OCI-LY3 (cell line): ENCODE results near the gene SLC12A7.

Experiments used
- EZH2phosphoT487 ChIP-seq: fragments of 200-600 bp; shearing (Covaris generic); IDR thresholded peaks from 2 replicates; pipeline ENCODE4 v1.6.1; 2018; ENCODE audit warnings: antibody characterized with exemption, mixed run types, low read depth
- TF ChIP-seq, protein P1 (sequence below): fragments of 200-600, 300-600 bp; sonication (generic); IDR thresholded peaks from 2 replicates; pipeline ENCODE4 v1.5.1; 2014; ENCODE audit warnings: antibody characterized with exemption, low read length, low read depth

DNA sequence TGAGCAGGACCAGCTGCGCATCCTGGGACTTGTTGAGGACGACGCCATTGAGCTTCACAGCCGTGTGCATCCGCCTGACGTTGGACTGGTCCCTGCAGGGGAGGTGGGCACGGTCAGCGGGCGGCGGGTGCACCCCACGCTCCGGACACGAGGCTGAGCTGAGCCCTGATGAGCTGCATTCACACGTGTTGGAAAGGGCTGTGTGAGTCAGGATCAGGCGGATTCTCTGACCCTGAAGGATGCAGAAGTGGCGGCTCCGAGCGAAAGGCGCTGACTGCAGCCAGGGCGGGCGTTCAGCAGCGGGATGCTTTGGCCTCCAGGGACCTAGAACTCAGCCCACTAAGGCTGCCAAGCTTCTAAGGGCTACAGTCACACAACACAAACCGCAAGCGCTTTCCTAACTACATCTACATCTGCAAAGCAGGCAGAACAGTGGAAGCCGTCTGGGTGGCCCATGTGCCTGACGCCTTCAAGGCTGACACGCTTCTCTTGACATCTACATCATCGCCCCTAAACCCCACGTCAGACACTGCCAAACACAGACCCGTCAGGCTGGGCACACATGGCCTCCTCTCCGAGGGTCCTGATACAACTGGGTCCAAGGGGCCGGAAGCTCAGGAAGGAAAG, 58.4 kb downstream of the SLC12A7 start:
- TF ChIP-seq, protein P1, sequence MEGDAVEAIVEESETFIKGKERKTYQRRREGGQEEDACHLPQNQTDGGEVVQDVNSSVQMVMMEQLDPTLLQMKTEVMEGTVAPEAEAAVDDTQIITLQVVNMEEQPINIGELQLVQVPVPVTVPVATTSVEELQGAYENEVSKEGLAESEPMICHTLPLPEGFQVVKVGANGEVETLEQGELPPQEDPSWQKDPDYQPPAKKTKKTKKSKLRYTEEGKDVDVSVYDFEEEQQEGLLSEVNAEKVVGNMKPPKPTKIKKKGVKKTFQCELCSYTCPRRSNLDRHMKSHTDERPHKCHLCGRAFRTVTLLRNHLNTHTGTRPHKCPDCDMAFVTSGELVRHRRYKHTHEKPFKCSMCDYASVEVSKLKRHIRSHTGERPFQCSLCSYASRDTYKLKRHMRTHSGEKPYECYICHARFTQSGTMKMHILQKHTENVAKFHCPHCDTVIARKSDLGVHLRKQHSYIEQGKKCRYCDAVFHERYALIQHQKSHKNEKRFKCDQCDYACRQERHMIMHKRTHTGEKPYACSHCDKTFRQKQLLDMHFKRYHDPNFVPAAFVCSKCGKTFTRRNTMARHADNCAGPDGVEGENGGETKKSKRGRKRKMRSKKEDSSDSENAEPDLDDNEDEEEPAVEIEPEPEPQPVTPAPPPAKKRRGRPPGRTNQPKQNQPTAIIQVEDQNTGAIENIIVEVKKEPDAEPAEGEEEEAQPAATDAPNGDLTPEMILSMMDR: no peak
- TF ChIP-seq EZH2phosphoT487: no peak
